T-helper 1 cell treated with Interleukin-12 subunit alpha and Interleukin-12 subunit beta and Interleukin-4 antibody, amounts not matched to agents 30 ng/mL and 1 ng/mL, for 36 hours (primary cell): ENCODE results near the gene DOCK8. TPM values are rescaled to one million over a fixed set of nuclear protein-coding genes. Genes with fewer than 3 reads are reported as not detected.
"Not testable (repeated sequence)": the region's sequence is repeated elsewhere in the genome, so short reads cannot be mapped to it uniquely, and the experiment has no call there.

ENCODE experiments used
- intact Hi-C: fragments of 100-400 bp; cut with micrococcal nuclease; formaldehyde crosslinking; loops from one replicate; pipeline ENCODE4 v1.15.1; 2024
- total RNA-seq: library from RNA; stranded (reverse); gene quantifications from 2 replicates; pipeline ENCODE4 v1.2.3, GENCODE V29; 2022

The DOCK8 gene
- 266 and 274 TPM in 2 replicates for total RNA-seq

DNA sequence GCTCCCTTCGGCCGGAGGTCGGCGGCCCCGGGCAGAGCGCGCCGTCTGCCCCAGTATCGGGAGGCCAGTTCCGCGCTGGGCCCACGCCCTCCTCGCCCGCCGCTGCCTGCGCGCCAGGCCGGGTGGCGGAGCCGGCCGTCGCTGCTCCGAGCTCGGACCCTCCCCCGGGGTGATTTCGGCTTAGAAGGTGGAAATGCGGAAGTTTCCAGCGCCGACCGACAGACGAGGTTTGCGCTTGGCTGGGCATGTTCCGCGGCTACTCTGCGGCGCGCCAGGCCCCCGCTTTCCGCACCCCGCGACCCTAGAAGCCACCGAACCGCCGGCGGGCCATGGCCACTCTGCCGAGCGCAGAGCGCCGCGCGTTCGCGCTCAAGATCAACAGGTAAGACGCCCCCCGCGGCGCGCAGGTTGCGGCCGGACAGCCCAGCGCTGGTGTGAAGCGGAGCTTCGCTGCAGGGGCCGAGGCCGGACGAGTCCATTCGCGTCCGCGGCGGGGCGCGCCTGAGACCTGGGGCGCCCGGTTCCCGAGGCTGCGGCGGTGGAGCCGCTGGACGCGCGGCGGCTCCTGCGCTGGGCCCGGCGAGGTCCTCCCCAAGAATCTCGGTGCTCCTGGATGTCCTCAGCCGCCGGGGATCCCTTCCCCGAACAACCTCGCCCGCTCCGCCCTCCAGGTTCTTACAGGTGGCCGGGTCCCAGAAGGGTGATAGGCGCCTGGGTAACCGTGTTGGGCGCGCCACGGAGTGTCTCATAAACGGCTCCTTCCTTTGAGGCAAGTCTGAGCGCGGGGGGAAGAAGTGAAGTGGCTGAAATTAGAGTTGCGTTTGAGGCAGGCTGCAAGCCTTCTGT is at the start of gene DOCK8:
DOCK8 (plus strand) TSS at position 218 of the 846 bp plus-strand sequence; CDS start at position 330, 112 bp downstream.
- intact Hi-C loops, result loop anchor here (1.0 to 2.0 kb wide), 5 partner anchors 34 to 92 kb away; no protein-coding TSS in a partner anchor

DNA sequence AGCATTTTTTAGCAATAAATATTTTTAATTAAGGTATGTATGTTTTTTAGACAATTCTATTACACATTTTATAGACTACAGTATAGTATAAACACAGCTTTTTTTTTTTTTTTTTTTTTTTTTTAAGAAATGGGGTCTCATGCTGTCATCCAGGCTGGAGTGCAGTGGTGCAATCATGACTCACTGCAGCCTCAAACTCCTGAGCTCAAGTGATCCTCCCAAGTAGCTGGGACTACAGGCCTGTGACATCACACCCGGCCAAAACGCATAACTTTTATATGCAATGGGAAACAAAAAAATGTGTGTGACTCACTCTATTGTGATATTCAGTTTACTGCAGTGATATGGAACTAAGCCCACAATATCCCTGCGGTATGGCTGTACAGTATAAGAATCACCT is 44.9 kb upstream of the DOCK8 start:
- intact Hi-C loops, result not testable (repeated sequence)

DNA sequence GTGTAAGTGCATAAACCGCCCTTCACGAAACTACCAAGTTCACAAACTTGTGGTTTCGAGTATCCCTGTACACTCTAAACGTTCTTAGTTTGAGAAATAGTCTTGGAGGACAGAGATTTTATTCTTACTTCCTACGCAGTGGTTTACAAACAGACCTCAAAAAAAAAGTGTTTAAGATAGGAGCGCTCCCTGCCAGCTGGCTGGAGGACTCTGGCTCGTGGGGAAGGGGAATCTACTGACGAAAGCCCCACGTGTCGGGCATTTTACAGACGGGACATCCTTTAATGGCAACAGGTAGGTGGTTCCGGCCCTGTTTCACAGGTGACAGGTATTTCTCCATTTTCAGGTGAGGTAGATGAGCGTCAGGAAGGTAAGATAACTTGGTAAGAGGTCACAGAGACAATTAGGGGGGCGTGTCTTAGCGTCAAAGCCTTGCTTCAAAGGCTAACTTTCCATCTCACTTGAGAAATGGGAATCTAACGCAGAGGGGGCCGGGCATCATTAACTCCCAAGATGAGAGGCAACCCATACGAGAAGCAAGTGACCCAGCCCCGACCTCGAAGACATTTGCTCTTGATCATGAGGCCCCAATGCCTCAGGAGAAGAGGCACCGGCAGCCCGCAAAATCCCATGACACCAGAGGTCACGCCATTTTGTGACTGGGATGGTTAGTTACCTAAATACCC is 36.4 kb upstream of the DOCK8 start:
- intact Hi-C loops, result loop anchor here (5.0 kb wide), 1 partner anchor 104 kb away; no protein-coding TSS in a partner anchor

DNA sequence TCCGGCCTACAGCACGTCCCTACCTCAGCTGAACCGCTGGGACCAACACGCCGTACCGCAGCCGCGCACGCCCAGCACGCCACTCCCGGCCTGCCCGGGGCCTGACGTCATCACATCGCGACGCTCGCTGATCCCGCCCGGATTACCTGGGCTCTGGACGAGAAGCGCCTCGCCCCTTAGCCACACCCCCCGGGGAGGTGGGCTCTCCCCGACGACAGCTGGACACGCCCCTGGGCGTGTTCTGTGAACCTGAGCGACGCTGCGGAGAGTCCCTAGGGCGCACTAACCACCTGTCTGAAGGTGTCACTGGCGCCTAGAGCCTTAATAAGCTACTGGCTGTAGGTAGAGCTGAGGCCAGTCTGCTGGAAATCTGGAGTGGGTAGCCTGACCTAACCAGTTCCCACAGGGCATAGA is 35.7 kb upstream of the DOCK8 start, which contains the start of gene ZNG1A:
ZNG1A (minus strand) TSS at position 87 of the 414 bp plus-strand sequence. CDS start 87 bp downstream, outside the sequence.
- intact Hi-C loops, result loop anchor here (5.0 kb wide), 1 partner anchor 103 kb away; no protein-coding TSS in a partner anchor

DNA sequence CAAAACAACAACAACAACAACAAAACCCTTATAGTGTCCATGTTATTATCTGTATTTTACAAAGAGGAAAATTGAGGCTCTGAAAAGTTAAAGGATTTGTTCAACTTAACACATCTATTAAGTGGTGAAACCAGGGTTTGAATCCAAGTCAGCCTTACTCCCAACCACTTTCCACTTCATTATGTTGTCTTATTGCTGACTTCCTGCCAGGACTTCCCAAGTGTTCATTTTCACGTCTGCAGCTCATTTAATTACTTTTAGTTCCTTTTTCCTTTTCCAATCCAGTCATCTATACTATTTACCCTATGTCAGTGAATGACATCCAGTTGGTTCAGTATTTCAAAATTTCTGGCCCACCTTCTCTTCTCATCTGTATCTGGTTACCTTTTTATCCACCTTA is 15.1 kb upstream of the DOCK8 start:
- intact Hi-C loops, result not testable (repeated sequence)

DNA sequence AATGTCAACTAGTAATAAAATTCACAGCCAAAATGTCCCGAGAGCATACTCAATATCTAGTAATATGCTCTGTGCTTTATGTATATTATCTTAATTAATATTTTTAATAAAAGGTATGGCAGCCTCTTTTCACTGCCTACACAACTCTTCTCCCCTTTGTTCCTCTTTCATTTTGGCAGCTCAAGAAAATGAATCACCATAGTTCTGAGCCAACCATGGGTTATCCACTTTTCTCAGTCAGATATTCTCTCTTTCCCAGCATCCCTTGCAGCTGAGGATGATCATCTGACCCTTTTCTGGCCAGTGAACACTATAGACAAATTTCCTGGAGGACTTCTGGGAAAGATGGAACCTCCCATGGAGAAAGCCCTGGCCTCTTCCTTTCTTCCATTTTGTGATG is 8.2 kb upstream of the DOCK8 start:
- intact Hi-C loops, result no loop called here

DNA sequence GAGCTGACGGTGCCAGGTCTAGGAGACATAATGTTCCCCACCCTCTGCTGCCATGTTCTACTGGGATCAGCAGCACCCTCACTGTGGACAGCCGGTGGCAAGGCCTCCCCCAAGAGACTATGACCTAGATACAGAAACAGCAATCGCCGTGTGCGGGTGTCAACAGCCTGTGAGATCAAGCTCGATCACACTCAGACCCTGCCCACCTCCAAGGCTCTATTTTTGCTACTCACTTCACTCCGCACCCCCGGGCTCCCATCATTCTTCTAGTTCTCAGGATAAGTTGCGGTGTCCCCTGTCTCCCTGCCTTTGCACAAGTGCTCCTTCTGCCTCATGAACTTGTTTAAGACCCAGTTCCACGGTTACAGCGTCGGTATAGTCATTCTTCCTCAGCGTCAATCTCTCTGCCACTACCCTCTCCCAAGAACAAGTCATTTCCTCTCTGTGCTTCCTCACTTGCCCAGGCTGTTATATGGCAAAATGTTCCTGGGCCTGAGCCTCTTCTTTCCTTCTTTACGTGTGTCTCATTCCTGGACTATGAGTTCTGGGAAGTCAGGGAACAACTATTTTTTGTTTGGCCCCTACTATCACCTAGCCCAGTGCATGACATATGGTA is 5.4 kb upstream of the DOCK8 start:
- intact Hi-C loops, result no loop called here

DNA sequence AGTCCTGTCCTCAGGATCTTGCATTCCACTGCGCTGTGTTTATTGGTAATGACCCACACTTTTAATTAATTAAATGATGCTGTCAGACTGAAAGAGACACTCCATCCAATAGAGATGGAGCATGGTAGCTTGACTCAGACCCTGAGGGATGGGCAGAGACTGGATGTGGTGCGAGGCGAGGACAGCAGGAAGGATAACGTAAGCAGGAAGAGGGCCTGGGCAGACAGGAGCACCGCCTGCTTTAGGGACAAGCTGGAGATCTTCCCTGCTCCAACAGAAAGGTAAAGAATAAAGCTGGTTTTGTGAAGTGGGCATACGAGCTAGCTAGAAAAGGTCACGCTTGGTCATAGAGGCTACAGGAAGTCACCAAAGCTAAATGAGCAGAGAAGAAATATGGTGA is 3.6 kb upstream of the DOCK8 start:
- intact Hi-C loops, result no loop called here

DNA sequence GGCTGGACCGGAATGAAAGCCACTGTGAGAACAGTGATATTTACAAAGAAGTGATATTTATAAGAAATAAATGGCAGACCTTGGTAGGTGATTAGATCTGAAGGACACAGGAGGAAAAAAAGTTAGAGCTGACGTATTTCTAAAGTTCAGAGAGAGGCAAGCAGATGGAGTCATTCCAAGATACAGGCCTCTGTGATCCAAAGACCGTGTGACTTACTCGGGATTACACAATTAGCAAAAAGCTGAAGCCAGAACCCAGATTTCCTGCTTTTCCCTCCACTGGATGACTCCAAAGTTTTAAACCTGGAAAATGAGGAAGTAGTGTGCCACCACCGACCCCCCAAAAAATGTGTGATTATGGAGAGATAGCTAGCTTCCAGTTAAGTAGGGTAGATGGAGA is 3.1 kb upstream of the DOCK8 start:
- intact Hi-C loops, result no loop called here

DNA sequence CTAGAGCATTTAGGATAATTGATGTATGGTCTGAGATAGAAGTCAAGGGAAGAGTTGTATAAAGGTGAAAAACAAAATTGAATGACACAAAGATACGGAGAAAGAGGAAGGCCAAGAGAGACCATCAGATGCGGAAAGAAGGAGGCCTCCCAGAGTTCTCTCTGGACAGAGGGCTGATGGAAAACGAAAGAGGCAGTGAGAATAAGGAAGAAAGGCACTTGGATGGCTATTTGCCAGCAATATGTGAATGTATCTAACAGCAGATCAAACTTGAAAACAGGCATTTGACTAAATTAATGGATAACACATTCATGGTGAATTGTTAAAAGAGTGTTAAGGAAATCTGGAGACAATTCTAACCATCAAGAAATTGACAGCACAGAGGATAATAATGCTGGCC is 2.4 kb upstream of the DOCK8 start:
- intact Hi-C loops, result no loop called here

DNA sequence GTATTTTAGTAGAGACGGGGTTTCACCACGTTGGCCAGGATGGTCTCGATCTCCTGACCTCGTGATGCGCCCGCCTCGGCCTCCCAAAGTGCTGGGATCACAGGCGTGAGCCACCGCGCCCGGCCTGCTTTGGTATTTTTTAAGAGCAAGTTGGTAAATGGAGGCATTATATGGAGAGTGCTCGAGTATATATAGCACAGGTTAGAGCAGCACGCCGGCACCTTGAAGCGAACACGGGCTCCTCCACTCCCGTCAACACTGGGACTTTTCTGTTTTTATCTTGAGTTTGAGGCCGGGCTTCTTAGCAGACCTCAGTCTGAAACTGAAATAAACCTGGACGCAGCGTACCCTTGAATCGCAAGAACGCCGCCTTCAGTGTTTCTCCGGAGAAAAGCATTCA is 764 bp upstream of the DOCK8 start:
- intact Hi-C loops, result loop anchor here (2.0 kb wide), 3 partner anchors 35 to 93 kb away; no protein-coding TSS in a partner anchor

DNA sequence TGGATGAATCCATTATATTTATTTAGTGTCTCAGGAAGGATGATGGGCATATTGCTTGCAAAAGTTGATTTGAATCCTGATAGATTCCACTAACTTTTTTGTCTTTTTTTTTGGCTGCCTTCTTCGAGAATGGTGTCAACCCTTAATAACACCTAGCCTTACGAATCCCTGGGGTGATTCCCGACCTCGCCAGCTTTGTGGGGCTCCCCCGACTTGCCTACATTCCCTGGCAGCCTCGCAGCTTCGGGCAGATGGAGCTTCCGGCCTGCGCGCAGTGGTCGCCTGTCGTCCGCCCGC is 366 bp upstream of the DOCK8 start:
- intact Hi-C loops, result loop anchor here (2.0 kb wide), 3 partner anchors 35 to 93 kb away; no protein-coding TSS in a partner anchor

DNA sequence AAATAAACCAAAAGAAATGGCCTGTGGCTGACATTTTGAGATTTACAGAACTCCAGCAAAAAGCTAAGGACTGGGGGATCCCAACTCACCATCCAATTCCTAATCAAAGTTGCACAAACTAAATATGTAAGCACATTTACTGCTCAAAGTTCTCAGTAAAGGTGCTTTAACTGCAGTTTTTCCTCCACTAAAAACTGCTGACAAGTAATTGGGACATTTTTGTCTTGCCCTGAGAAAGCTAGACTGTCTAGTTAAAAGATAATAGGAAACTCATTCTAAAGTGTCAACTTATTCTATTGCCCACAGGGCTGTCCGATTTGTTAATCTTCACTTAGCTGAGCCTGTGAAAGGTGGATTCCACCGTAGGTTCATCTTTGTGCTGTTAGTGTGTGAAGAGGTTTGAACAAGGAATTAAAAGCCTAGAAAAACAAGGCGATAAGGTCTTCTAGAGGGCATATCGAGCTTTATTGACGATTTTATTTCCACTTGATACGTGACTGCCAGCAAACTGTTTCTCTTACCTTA is 1.0 kb downstream of the DOCK8 start:
- intact Hi-C loops, result loop anchor here (1.0 to 2.0 kb wide), 7 partner anchors 9 to 91 kb away; no protein-coding TSS in a partner anchor

DNA sequence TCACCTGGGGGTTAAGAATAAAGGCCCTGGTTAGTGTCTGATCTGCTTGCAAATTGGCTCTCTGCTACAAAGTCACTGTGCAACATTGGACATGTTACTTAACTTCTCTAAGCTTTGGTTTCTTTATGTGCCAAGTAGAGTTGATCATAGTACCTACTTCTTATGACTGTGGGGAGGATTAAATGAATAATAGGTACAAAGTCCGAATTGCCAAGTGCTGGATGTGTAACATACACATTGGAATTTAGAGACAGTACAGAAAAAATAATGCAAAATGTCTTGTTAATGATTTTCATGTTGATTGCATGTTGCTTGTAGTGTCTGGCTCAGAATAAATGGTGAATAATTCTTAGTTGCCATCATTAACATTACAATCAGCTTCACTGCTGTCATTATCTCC is 2.2 kb downstream of the DOCK8 start:
- intact Hi-C loops, result loop anchor here (1.0 to 2.0 kb wide), 2 partner anchors 7 to 20 kb away; no protein-coding TSS in a partner anchor

DNA sequence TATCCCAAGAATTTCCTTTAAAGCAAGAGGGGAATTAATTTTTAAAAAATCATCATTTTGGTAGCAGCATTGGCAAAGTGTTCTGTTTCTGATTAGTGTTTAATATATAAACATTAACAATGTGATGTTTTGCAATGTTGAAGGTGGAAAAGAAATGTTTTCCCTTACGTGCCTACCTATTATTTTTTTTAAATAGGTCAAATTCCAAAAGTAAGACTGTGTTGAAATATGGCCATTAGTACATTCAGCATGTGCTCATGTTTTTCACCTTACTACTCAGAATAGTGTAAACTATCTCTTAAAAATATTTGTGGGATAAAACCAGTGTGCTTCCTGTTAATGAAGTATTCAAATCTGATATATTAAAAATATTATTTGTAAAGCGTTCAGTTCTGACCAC is 3.3 kb downstream of the DOCK8 start:
- intact Hi-C loops, result loop anchor here (2.0 kb wide), 1 partner anchor 19 kb away; no protein-coding TSS in a partner anchor

DNA sequence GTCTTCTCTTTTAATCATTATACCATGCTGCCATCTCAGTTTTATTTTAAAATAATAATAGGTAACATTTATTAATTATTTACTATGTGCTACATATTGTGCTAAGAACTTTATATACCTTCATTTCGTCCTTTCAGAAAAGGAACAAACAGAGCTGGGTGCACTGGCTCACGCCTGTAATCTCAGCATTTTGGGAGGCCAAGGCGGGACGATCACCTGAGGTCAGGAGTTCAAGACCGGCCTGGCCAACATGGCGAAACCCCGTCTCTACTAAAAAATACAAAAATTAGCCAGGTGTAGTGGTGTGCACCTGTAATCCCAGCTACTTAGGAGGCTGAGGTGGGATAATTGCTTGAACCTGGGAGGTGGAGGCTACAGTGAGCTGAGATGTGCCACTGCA is 4.4 kb downstream of the DOCK8 start:
- intact Hi-C loops, result not testable (repeated sequence)

DNA sequence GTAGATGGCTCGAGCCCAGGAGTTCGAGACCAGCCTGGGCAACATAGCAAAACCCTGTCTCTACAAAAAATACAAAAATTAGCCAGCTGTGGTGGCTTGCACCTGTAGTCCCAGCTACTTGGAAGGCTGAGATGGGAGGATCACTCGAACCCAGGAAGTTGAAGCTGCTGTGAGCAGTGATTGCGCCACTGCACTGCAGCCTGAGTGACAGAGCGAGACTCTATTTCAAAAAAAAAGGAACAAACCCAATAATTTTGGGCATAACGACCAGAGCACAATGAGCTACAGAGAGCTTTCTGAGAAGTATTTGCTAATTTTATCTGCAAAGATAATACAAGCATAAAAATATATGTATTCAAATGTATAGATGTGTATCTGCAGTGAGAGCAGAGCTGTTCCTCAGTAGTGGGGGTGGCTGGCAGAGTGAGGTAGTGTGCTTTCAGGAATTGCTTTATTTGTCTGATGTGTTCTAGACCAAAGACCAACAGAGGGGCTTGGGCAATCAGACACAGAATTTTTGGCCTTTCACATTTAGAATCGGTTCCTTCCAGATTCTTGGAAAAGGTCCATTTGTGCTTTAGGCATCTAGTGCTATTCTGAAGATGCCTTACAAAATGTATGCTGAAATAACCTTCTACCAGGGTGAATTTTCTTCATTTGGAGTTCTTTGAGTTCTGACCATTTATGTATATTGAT is 5.2 kb downstream of the DOCK8 start:
- intact Hi-C loops, result no loop called here

DNA sequence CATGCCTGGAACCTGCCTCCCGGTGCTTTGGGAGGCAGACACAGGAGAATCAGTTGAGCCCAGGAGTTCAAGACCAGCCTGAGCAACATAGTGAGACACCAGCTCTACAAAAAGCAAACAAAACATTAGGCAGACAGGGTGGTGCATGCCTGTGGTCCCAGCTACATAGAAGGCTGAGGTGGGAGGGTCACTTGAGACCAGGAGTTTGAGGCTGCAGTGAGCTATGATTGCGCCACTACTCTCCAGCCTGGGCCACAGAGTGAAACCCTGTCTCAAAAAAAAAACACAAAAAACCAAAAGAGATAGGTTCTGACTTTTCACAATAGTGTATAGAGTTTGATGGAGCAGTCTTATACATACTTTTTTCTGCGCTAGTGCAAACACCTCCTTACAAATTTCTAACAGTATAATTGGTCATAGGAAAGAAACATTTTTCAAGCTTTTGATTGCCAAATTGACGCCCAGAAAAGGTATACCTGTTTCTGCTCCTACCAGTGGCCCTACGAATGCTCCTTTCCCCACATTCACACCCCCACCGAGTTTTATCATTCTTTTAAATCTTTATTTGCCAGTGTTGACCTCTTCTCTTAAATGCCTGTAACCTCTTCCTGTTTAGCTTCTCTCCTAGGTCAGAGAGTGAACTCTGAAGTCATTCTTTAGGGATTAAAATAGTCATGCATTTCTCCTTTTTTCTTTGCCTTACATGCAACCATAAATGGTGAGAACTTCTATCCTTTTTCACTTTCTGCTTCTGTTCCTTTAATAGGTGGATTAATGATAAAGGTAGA is 7.5 kb downstream of the DOCK8 start:
- intact Hi-C loops, result no loop called here

DNA sequence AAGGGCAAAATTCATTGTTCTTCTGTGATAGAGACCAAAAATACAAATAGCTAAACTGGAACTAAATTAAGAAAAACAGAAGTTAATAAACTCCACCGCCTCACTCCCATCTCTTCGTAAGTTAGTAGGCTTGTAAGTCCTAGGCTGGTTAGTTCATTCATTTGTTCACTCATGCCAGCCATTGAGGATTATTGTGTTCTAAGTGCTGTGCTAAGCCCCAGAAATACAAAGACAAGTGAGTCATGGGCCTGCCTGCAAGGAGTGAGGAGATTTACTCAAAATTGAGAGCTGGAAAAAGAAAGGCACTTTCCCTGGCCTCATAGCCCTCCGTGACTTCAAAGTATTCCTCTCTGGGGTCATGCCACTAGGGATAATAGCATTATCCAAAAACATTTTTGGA is 8.5 kb downstream of the DOCK8 start:
- intact Hi-C loops, result no loop called here

DNA sequence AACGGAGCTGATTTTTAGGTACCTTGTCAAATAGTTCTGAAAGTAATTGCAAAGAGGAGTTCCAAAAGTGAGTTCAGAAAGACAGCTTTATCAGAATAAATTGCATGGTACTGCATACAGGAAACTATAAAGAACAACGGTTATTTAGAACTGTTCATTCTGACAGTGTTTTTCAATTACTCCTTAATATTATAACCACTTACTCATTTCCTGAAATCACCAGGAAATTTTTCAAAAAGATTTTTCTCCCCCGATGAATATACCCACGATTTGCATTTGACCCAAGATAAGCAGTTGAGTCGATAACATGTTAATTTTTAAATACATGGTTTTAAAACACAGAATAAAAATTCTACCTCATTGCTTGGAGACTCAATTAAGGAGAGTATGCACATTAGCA is 9.4 kb downstream of the DOCK8 start:
- intact Hi-C loops, result loop anchor here (1.0 to 2.0 kb wide), 2 partner anchors 8 to 15 kb away; no protein-coding TSS in a partner anchor
